ENCODE results near the gene NOC2L.
A peak's percentile ranks its signal among the peaks of the same experiment; 100 is the strongest.

The NOC2L gene

DNA sequence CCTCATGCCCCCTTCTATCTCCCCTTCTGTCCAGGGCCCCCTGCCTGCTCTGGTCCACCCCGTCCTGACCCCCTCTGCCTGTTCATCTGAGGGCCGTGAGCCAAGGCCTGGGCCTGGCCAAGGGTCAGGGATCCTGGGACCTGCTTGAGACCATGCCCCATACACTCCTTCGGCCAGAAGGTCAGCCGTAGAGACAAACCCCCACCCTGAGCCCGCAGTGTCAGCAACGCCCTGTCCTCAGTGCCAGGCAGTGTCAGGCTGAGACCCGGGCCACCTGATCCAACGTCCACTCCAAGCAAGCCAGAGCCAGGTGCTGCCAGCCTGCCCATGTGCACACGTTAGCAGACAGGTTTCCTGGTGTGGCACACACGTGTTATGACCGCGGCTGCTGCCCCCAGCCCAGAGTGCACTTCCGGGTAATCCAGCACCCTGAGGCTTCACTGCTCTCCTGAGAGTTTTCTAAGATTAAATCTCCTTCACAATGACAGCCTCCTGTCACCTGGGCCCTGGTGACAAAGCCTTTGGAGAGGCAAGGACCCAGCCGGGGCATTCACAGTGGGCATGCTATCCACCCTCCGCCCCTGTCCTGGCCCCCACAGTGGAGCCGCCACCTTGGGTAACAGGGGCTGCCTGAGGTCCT lies 45.4 kb downstream of the NOC2L start:
- DNase-seq, result peak; percentile 2

DNA sequence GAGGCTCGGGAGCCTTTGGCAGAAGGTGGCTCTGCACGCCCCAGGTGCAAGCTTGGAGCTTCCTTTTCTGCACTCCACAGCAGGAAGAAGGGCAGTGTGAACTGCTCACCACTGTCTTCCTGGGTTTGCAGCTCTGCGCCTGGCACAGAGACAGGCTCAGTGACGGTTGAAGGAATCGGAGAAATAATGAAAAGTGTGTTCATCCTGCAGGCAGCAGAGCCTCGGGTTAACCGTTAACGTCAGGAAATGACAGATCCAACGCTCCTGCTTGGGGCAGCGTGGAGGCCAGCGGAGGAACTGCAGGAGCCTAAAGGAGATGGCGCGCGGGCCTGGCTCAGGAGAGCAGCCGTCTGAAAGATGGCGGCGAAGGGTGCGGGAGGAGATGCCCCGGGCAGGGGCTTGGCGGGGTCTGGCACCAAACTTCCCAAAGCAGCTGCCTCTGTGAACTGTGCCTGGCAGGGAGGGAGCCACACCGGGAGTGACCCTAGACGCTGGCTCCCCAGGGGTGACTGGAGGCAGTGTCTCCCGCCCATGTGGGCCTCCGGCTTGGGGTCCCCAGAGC lies 46.2 kb downstream of the NOC2L start:
- DNase-seq, result peak; percentile 19

DNA sequence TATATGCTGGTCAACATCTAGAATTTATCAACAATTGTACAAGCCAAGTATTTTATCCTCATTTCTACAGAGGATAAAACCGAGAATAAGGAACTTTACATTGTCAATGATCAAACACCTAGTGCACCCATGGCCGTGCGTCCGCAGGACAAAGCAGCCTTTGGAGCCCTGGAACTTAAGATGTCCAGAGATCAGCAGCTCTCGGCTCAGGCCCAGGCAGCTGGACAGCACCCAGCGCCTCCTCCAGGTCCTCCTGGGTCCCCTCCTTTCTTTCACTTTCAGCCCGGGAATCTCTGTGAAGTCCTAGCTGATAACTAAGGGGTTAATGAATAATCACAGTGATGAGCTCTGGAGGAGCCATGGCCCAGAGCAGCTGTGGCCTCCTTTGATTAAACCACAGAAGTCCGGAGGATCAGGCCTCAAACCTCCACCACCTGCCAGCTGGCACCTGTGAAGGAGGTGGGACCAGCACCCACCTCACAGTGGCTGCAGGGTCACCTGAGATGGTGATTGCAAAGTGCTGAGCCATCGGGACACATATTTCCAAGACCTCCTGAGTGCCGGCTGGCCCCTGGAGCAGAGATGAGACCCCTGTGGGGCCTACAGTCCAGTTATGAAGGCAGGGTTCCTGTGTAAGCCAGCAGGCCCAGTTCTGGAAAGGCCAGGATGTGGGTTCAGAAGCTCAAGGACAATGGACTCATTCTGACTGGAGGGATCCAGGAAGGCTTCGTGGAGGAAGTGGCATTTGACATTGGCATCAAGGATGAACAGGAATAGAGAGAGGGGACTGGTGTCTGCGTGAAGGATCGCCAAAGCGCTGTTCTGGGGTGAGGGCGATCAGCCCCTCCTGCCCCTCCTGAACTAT lies 46.9 kb downstream of the NOC2L start:
- DNase-seq, result peak; percentile 33

DNA sequence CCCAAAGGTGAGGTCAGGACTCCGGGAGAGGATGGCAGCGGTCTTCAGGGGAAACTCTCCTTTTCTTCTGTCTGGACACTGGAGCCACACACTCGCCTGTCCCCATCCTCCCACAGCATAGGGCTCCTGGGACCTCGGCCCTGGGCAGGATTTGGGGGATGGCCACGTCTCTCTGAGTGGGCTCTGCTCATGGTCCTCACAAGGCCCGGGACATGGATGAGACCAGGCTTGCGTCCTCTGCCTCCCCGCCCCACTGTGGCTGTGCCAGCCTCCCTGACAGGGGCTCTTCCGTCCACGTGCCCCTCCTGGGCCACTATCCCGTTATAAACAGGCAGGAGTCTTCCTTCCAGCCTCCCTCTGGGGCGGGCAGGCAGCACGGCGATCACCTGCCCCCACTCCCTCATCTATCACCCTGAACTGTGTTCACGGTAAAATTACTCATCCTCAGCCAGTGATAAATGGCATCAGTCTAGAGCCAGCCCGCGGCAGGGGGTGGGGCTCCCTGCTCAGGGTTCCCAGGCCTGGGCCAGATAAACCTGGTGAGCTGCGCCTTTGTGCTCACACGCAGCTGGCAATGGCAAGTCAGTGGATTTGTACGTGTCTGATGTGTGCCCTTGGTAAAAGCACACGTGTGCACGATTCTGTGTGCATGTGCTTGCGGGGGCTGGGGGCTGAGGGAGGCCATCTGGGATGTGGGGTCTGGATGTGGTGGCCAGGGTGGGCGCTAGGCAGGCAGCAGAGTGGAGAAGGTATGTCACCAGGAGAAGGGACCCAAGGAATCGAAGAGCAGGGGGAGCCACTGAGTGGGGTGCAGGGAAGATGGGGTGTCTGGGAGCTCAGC lies 48.0 kb downstream of the NOC2L start:
- DNase-seq, result peak; percentile 30

DNA sequence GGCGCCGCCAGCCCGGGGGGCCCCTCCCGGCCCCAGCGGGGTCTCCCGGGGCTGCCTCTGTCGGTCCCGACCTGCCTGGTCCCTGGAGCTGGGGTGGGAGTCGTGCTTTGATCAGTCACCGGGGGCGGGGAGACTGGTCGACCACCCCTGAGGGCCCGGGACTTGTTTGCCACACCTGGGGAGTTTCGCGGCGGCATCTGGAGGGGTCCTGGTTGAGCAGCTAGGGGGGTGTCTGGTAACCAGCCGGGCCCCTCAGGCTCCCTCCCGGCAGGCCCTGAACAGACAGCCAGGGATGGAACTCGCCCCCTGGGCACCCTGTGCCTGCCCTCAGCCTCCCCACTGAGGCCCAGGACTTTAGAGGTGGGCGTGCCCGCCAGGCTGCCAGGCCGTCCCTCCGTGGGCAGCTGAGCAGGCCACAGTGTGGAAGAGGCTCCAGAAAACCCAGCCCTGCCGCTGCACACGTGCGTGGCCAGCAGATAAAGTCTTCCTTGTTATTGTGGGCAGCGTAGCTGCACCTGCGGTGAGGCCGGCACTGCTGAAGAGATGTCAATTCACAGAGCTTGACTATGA lies 48.7 kb downstream of the NOC2L start:
- peak; percentile 26 for DNase-seq

DNA sequence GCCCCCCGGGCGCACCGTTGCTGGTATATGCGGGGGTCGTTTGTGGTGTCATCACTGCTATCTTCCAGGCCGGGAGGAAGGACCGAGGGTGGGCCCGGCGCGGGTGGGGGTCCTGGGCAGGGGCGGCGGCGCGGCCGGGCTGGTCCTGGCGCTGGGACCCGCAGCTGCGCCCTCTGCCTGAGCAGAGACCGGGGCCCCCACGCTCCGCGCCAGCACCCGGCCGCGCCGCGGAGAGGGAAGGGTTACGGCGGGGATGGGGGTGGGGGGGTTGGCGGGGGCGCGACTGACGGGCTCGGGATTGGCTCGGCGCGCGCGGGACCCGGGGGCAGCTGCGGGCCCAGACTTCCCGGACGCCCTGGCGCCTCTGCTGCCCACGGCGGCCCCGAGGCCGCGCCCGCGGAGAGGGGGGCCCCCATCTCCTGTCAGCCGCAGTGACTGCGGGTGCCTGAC lies 49.2 kb downstream of the NOC2L start:
- DNase-seq, result peak; percentile 22

DNA sequence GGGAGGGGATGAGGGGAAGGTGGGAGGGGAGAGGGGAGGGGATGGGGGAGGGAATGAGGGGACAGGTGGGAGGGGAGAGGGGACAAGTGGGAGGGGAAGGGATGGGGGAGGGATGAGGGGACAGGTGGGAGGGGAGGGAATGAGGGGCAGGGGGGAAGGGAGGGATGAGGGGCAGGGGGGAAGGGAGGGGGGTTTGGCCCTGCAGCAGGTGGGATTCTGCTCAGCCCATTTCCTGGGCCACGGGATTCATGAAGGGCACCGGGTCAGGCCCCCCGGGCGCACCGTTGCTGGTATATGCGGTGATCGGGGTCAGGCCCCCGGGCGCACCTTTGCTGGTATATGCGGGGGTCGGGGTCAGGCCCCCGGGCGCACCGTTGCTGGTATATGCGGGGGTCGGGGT lies 50.4 kb downstream of the NOC2L start:
- DNase-seq, result no peak

DNA sequence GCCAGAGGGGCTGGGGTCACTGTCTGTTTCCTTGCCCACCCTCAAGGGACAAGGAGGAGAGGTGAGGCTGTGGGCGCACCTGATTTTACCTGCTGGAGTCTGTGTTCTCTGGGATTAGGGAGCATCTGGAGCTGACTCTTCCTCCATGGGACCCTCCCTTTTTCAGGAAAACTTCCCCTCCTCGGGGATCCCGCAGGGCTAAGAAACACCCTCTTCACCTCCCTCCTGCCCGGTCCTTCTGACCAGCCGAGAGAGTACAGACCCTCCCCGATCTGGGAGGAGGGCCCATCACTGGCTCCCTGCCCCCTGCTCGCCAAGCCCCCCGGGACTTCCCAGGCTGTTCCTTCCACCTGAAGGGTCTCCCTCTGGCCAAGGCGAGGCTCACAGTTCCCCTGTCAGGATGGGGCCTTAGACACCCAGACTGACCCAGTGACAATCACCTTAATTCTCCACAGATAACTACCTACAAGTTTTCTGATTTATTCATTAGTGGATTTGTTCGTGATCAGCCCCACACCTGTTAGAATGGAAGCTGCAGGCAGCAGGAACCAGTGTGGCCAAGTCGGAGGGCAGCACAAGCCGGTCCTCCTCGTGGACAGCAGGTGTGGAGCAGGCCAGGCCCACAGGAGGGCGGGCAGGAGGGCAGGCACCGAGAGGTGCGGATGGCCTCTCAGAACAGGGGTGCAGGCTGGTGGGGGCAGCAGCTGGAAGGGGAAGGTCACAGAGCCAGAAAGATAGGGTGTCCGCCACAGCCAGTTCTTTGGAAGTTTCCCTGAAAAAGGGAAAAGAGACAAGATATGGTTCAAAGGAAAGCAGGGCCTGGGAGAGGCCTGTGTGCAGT lies 51.2 kb downstream of the NOC2L start:
- DNase-seq, result no peak

DNA sequence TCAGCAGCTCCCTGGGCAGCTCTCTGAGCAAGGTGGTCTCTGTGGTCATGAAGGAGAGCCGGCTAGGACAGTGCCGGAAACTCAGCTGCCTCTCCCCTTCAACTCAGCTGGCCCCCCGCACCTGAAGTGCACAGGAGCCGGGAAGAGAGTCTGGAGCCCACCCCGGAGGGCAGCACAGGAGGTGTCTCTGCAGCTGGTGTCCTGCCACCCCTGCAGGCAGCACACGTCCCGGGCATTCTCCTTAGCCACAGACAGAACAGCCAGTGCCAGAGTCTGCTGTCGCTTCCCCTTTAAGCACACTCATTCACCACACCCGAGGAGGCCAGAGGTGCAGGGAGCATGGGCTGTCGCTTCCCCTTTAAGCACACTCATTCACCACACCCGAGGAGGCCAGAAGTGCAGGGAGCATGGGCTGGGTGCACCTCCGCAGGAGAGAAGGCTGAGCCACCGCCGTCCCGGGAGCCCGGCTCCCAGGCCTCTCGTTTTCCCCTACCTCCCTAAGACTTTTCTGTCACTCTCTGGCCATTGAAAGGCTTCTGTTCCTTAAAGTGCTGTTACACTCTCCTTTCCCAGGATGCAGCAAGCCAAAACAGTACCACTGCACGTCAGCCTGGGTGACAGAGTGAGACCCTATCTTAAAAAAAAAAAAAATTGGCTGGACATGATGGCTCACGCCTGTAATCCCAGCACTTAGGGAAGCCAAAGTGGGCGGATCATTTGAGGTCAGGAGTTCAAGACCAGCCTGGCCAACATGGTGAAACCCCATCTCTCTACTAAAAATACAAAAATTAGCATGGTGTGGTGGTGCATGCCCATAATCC lies 52.2 kb downstream of the NOC2L start:
- peak; percentile 33 for DNase-seq

DNA sequence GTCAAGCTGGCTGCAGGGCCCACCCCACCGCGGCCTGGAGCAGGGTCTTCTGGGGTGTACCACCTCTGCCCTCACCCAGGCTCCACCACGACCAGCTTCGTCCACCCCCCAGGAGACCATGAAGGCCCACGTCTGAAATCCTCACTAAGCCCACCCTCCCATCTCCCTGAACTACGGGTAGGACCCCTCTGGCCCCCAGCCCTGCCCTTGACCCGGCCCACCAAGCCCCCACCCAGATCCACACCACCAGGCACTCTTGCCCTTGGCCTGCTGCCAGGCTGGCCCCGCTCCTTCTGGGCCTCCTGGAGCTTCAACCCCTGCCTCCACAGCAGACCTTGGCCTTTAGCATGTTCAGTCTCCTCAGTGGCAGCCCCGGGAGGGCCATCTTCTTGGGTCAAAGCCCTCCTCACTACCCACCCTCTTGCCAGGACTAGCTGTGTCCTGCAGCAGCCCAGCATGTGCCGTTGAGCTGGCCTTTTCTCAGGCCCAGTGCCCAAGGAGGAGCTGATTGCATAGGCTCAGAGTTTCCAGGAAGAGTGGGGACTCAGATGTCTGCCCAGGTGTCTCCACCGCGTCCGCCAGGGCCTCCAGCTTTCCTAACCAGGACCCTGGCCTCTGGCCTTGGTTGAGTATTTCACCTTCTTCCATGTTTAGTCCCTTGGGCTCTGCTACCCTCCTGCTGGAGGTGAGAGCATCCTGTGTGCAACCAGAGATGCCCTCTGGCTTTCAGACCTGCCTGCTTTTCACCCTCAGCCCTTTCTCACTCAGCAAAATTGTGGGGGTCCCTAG lies 53.1 kb downstream of the NOC2L start:
- DNase-seq, result peak; percentile 18

DNA sequence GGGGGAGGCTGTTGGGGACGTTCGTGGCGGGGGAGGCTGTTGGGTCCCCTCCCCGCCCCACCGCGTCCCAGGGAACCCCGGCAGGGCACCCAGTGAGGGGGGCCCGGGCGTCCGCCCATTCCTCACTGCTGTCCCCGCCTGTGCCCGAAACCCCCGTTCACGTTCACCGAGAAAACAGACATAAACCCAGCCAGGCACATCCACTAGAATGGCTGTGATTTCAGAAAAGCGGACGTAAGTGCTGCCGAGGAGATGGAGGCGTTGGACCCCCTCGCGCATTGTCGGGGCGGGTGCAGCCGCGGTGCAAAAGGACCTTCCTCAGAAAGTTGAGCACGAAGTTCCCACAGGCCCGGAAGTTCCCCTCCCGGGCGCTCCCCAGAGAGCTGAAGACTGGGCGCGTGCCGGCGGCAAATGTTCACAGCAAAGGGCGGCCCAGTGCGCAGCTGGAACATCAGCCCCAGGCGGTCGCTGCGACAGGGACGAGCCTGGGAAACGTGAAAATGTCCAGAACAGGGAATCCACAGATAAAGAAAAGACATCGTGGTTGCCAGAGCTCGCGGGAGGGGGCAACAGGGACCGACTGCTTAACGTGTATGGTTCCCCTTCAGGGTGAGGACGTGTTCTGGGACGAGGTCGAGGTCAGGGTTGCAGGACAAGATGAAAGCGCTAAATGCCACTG lies 53.8 kb downstream of the NOC2L start:
- peak; percentile 83 for DNase-seq

DNA sequence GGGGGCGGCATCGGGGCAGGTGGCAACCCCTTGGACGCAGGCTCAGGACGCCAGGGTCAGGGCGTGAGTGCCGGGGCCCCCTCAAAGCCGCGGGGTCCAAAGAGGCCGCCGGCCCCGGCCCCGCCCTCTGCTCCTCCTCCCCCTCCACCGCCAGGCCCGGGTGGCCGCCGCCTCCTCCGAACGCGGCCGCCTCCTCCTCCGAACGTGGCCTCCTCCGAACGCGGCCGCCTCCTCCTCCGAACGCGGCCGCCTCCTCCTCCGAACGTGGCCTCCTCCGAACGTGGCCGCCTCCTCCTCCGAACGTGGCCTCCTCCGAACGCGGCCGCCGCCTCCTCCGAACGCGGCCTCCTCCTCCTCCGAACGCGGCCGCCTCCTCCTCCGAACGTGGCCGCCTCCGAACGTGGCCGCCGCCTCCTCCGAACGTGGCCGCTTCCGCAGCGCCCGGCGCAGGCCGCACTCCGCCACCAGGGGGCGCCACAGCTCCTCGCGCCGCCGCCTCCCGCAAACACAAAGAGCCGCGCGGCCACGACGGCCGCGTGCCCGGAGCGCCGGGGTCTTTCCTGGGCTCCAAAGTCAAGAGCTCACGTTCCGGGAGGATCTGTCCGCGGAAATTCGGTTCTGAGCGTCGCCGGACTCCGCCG lies 54.6 kb downstream of the NOC2L start:
- peak; percentile 96 for DNase-seq

DNA sequence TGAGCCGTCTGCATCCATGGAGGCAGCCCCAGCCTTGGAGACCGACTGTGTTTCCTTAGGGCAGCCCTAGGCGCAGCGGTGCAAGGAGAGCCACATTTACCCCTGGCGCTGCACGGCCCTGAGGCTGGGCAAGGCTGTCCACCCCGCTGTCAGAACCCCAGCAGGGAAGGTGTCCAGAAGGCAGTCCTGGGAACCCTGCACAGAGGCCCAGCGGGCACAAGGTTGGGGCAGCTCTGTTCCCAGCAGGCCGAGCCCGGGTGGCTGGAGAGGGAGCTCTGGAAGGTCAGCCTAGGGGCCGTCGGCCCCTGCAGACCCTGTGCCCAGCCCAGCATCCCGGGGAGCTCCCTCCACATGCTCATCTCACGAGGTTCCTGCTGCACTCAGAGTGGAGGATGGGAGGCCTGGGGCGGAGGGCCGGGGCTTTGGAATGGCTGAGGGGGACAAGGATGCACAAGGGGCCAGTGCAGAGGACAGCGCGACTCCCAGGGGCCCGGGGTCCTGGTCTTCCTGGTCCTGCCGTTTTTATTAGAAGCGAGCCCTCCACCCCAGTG lies 55.3 kb downstream of the NOC2L start:
- DNase-seq, result no peak

DNA sequence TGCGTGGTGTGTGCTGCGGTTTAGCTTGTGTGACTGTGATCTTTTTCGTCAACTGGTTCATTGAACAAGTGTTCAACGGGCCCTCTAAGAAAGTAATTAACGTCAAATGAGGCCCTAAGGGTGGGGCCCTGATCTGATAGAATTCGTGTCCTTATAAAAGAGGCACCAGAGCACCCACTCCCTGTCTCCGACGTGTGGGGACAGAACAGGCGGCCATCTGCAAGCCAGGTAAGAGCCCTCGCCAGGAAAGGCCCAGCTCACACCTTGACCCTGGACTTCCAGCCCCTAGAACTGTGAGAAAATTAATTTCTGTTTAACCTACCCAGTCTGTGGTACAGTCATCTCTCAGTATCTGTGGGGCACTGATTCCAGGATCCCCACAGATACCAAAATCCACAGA lies 55.8 kb downstream of the NOC2L start:
- DNase-seq, result no peak

DNA sequence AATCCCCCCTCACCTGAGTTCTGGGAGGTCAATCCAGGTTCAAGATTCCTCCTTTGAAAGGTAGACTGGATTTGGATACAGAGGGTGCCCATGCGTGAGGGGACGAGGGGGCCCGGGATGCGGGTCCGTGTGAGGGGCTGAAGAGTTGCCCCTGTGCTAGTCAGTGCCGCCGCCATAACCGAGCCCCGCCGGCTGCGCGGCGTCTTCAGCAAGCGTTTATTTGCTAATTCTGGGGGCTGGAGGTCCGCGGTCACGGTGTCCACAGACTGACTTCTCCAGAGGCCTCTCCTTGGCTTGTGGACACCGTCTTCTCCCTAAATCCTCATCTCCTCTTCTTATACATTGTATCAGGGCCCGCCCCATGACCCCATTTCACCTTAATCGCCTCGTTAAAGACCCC lies 56.3 kb downstream of the NOC2L start:
- DNase-seq, result no peak

DNA sequence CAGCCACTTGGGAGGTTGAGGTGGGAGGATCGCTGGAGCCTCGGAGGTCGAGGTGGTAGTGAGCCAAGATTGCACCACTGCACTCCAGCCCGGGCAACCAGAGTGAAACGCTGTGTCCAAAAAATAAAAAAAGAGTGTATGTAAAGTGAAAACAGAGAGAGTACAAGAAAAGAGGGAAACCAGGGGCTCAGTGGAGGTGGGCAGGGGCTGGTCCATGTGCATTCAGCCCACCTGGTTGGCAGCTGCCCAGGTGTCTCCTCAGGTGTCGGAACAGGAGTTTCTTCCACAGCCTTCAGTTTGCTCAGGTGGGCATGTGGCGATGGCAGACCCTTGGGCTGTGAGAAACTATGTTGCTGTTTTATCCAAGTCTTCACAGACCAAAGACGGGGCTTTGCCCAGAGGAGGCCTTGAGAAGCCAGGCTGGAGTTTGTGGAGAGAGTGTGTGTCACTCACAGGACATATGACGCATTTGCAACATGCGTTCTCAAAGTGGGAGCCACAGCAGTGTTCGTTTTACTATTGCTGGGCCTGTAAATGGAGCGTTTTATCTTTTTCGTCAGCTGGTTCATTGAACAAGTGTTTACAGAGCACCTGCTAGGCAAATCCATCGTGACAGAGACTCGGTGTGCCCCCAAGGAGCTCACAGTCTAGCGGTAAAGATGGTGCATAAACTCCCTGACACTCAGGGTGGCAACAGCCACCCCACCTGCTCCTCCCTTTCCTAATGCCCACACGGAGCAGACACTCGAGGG lies 57.8 kb downstream of the NOC2L start:
- no peak for DNase-seq

DNA sequence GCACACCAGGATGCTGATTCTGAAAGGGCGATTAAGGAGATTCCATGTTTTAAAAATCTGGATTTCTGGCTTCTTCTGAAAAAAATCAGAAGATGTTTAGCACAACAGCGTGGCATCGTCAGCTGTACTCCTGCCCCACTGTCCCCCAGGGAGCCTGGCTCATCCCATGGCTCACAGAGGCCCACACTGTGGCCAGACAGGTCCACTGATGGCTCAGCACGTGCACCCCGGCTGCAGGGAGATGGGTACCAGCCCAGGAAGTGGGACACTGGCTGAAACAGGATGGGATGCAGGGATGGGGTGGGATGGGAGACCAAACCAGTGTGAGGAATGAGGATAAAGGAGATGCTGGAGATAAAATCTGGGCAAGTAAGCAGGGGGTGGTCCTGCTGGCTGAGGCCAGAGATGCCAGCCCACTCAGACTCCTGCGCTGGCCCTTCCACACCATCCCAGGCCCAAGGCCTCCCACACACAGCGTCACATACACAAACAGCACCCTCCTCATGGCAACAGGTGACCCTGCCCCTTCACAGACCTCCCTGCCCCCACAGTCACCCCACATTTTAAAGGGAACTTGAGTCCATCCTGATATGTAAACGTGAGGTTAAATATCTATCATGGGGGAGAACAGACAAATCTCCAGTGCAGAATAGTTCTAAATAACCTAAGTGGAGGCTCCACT lies 59.3 kb downstream of the NOC2L start:
- no peak for DNase-seq
